ENCODE data around the gene LCN10.

DNA sequence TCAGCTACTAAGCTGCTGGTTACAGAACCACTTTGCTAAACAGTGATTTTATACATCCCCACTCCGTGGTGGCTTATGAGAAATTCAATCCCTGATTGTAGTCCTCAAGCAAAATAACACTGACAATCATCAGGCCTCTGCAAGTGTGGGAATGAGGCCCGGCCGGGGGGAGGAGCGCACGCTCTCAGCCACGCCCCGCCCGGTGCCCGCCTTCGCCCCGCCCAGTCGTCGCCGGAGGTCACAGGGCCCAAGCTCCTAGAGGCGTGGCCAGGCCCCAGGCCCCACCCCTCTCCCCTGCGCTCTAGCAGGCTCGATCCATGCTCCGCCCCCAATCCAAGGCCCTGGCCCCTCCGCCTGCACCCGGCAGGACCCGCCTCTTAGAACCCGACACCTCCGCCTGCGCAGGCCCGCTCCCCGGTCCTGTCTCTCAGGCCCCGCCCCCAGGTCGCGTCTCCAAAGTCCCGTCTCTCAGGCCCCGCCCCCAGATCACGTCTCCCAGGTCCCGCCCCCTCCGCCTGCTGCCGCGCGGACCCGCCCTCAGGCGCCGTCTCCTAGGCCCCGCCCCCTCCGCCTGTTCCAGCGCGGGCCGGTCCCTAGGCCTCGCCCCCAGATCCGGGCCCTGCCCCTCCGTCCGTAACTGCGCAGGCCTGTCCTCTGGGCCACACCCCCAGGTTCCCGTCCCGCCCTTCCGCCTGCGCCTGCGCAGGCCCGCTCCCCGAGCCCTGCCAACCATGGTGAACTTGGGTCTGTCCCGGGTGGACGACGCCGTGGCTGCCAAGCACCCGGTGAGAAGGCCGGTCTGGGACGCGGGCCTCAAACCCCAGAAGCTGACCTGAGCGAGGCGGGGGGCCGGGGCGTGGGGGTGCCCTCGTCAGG, 48.1 kb upstream of the LCN10 start, which contains the start of gene TMEM141:
- TF ChIP-seq, protein P1, sequence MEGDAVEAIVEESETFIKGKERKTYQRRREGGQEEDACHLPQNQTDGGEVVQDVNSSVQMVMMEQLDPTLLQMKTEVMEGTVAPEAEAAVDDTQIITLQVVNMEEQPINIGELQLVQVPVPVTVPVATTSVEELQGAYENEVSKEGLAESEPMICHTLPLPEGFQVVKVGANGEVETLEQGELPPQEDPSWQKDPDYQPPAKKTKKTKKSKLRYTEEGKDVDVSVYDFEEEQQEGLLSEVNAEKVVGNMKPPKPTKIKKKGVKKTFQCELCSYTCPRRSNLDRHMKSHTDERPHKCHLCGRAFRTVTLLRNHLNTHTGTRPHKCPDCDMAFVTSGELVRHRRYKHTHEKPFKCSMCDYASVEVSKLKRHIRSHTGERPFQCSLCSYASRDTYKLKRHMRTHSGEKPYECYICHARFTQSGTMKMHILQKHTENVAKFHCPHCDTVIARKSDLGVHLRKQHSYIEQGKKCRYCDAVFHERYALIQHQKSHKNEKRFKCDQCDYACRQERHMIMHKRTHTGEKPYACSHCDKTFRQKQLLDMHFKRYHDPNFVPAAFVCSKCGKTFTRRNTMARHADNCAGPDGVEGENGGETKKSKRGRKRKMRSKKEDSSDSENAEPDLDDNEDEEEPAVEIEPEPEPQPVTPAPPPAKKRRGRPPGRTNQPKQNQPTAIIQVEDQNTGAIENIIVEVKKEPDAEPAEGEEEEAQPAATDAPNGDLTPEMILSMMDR (IDR thresholded peaks at IDR 0.05), result no peak
- TF ChIP-seq POLR2A (IDR thresholded peaks at IDR 0.05) (peak in 2 of 4 donors; percentile 78 to 90), EP300 (IDR thresholded peaks at IDR 0.05) (no peak)

Data from upper lobe of left lung (tissue), 4 donors.